ENCODE results near the gene PCCB.
"Not testable (repeated sequence)": the region's sequence is repeated elsewhere in the genome, so short reads cannot be mapped to it uniquely, and the experiment has no call there.

The PCCB gene

GRCh38 chr3:136250059-136250902 is at the start of gene PCCB:
TSS of gene PCCB (plus strand) at chr3:136250340. CDS start at chr3:136250376, 36 bp downstream.
- peak; percentile 92 for DNase-seq (ENCODE audit: low spot score)

GRCh38 chr3:136207489-136208115 is 42.5 kb upstream of the PCCB start:
- DNase-seq (ENCODE audit: low spot score): no peak

GRCh38 chr3:136209921-136210320 is 40.2 kb upstream of the PCCB start:
- no peak for DNase-seq (ENCODE audit: low spot score)

- no peak for DNase-seq (ENCODE audit: low spot score)
Measured at GRCh38 chr3:136211547-136211946, 38.6 kb upstream of the PCCB start.

GRCh38 chr3:136222746-136223145 is 27.4 kb upstream of the PCCB start:
- not testable (repeated sequence) for DNase-seq (ENCODE audit: low spot score)

- DNase-seq (ENCODE audit: low spot score): no peak
Measured at GRCh38 chr3:136232413-136232812, 17.7 kb upstream of the PCCB start.

GRCh38 chr3:136235545-136235944 is 14.6 kb upstream of the PCCB start:
- no peak for DNase-seq (ENCODE audit: low spot score)

GRCh38 chr3:136236109-136236508 is 14.0 kb upstream of the PCCB start:
- DNase-seq (ENCODE audit: low spot score): no peak

GRCh38 chr3:136237103-136237502 is 13.0 kb upstream of the PCCB start:
- DNase-seq (ENCODE audit: low spot score): no peak

GRCh38 chr3:136237961-136238649 is 12.0 kb upstream of the PCCB start:
- DNase-seq (ENCODE audit: low spot score): no peak

GRCh38 chr3:136239094-136239493 is 11.0 kb upstream of the PCCB start:
- DNase-seq (ENCODE audit: low spot score): no peak

GRCh38 chr3:136245691-136246090 is 4.4 kb upstream of the PCCB start:
- DNase-seq (ENCODE audit: low spot score): no peak

GRCh38 chr3:136247436-136247835 is 2.7 kb upstream of the PCCB start:
- DNase-seq (ENCODE audit: low spot score): no peak

- no peak for DNase-seq (ENCODE audit: low spot score)
Measured at GRCh38 chr3:136247855-136248590, 2.1 kb upstream of the PCCB start.

GRCh38 chr3:136249091-136249490 is 1.0 kb upstream of the PCCB start:
- no peak for DNase-seq (ENCODE audit: low spot score)

- no peak for DNase-seq (ENCODE audit: low spot score)
Measured at GRCh38 chr3:136249593-136249992, 547 bp upstream of the PCCB start.

GRCh38 chr3:136250903-136251460 is 842 bp downstream of the PCCB start:
- DNase-seq (ENCODE audit: low spot score): no peak

GRCh38 chr3:136251511-136251910 is 1.4 kb downstream of the PCCB start:
- no peak for DNase-seq (ENCODE audit: low spot score)

- peak; percentile 42 for DNase-seq (ENCODE audit: low spot score)
Measured at GRCh38 chr3:136255672-136256406, 5.7 kb downstream of the PCCB start.

GRCh38 chr3:136258199-136258598 is 8.1 kb downstream of the PCCB start:
- no peak for DNase-seq (ENCODE audit: low spot score)

GRCh38 chr3:136261826-136262225 is 11.7 kb downstream of the PCCB start:
- DNase-seq (ENCODE audit: low spot score): no peak
